GM21367 (cell line): ENCODE measurements around the gene PRAMEF26.
"Not testable (repeated sequence)": the region's sequence is repeated elsewhere in the genome, so short reads cannot be mapped to it uniquely, and the experiment has no call there.

Experiments
- ATAC-seq: cut with Tn5 transposase; IDR thresholded peaks from one replicate; pipeline ENCODE4 v1.9.1; 2021; ENCODE audit not compliant: unreplicated experiment

Gene PRAMEF26

DNA sequence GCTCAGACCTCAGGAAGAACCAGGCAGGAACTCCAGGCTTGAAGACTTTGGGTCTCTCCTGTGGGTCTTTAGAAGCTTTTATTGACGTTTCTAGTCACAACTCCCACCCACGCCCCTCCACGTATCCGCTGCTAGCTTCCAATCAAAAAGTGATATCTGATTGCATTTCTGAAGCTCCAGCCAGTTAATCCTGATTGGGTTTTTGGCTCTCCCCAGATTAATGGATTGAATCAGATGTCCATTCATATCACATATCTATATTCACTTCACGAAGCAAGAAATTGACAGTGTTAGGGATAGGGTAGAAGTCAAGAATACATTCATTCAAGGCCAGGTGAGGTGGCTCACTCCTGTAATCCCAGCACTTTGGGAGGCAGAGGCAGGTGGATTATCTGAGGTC lies at the start of gene PRAMEF26:
Gene PRAMEF26, minus strand, starts transcription at position 101 of the 400 bp plus-strand sequence. CDS start 2,914 bp downstream, outside the sequence.
- not testable (repeated sequence) for ATAC-seq

GRCh38 chr1:13201309-13201708 lies 45.5 kb upstream of the PRAMEF26 start, which contains the start of gene PRAMEF13:
Gene PRAMEF13, minus strand, starts transcription at chr1:13201409. Its CDS starts 1,820 bp downstream, at chr1:13199589.
- not testable (repeated sequence) for ATAC-seq

DNA sequence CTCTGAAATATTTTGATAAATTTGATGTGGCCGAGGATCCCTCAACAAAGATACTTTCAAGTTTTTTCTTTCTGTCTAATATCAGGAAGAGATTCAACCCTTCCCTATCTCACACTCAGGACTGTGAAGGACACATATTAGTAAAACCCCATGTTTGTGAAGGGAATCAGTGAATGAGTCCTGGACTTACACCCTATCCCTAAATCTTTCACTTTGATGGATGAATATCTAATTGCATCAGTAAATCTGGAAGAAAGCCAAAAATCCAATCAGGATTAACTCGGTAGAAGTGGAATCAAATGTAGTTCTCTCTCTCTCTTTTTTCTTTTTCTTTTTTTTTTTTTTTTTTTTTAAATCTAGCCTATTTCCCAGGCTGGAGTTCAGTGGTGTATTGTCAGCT lies 15.7 kb upstream of the PRAMEF26 start, which contains the start of gene PRAMEF9:
Gene PRAMEF9, plus strand, starts transcription at position 301 of the 400 bp plus-strand sequence. CDS start 3,433 bp downstream, outside the sequence.
- not testable (repeated sequence) for ATAC-seq

- ATAC-seq = not testable (repeated sequence)
Measured at GRCh38 chr1:13165531-13165930, 9.7 kb upstream of the PRAMEF26 start, which contains the start of gene HNRNPCL4. Gene HNRNPCL4, minus strand, starts transcription at chr1:13165631. Its CDS starts 164 bp downstream, at chr1:13165467.

DNA sequence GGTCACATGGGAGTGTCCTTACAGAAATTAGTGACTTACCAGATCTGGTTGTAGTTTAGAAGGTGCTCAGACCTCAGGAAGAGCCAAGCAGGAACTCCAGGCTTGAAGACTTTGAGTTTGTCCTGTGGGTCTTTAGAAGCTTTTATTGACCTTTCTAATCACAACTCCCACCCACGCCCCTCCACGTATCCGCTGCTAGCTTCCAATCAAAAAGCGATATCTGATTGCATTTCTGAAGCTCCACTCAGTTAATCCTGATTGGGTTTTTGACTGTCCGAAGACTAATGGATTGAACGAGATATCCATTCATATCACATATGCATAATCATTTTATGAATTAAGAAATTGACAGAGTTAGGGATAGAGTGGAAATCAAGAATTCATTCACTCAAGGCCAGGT lies 39.1 kb downstream of the PRAMEF26 start, which contains the start of gene HNRNPCL2:
Gene HNRNPCL2, minus strand, starts transcription at position 101 of the 400 bp plus-strand sequence. CDS start 454 bp downstream, outside the sequence.
- ATAC-seq = not testable (repeated sequence)
